H1 (cell line): ENCODE data around the gene COL4A2. TPM values are rescaled to one million over a fixed set of nuclear protein-coding genes. Genes with fewer than 3 reads are reported as not detected.
A peak's percentile ranks its signal among the peaks of the same experiment; 100 is the strongest.

Source experiments
- CTCF ChIA-PET: fragments of 300-600 bp; sonication (Branson Sonifier 250); formaldehyde crosslinking; loops from one replicate; lab custom pipeline; 2021; ENCODE audit not compliant: partially characterized antibody; lab: Charles Lee
- POLR2A ChIA-PET: fragments of 300-600 bp; sonication (Branson Sonifier 250); formaldehyde crosslinking; loops from one replicate; lab custom pipeline; 2021; ENCODE audit warnings: inconsistent platforms; ENCODE audit not compliant: partially characterized antibody; lab: Charles Lee
- DNase-seq, 2 experiments: peaks; one replicate each; pipeline versions ENCODE4 v3.0.0 to v3.0.0-alpha.2; 2010 to 2022; ENCODE audit warnings: low spot score in 2 of 2, low read depth in 1 of 2, mixed read lengths in 1 of 2
- FAIRE-seq: peaks from 2 replicates; lab custom pipeline; 2011; peaks lifted over from hg19 to GRCh38; lab: Jason Lieb, UNC
- H2AFZ ChIP-seq: 2 replicates; pipeline ENCODE4 v1.8.1; 2012; ENCODE audit warnings: low read length, inconsistent platforms
- H2AK5ac ChIP-seq: 2 replicates; pipeline ENCODE4 v1.6.1; 2013; ENCODE audit warnings: low read depth, low read length
- H2BK120ac ChIP-seq: replicated peaks from 2 replicates; pipeline ENCODE3; 2013; ENCODE audit warnings: low read depth, low read length, inconsistent platforms
- H2BK12ac ChIP-seq: 2 replicates; pipeline ENCODE4 v1.6.1; 2013; ENCODE audit warnings: low read depth, low read length
- H2BK15ac ChIP-seq: 2 replicates; pipeline ENCODE4 v1.6.1; 2013; ENCODE audit warnings: low read length
- H2BK20ac ChIP-seq: 2 replicates; pipeline ENCODE4 v1.6.1; 2013; ENCODE audit warnings: low read length
- H2BK5ac ChIP-seq: 2 replicates; pipeline ENCODE4 v1.6.1; 2013; ENCODE audit warnings: low read depth, low read length
- H3K14ac ChIP-seq: 2 replicates; pipeline ENCODE4 v1.6.1; 2013; ENCODE audit warnings: inconsistent platforms; ENCODE audit not compliant: insufficient read length
- H3K18ac ChIP-seq: 2 replicates; pipeline ENCODE4 v1.6.1; 2013; ENCODE audit warnings: low read length; ENCODE audit errors: extremely low read depth
- H3K23ac ChIP-seq: 2 replicates; pipeline ENCODE4 v1.6.1; 2013; ENCODE audit warnings: inconsistent platforms; ENCODE audit not compliant: insufficient read length
- H3K23me2 ChIP-seq: 2 replicates; pipeline ENCODE4 v1.6.1; 2013; ENCODE audit warnings: low read depth, low read length
- H3K27ac ChIP-seq: 2 replicates; pipeline ENCODE4 v1.6.1; 2011; ENCODE audit warnings: low read depth, low read length, inconsistent platforms
- H3K27me3 ChIP-seq, 4 experiments: replicated peaks in 1 of 4; 1 replicate in 1 of 4; 2 replicates in 3 of 4; pipeline versions ENCODE4 v1.6.1 to v1.8.1; 2011 to 2013; ENCODE audit warnings: low read length in 3 of 4, mild to moderate bottlenecking in 3 of 4, inconsistent platforms in 2 of 4, mixed read lengths in 2 of 4, moderate library complexity in 1 of 4; ENCODE audit not compliant: control insufficient read depth in 3 of 4, insufficient read depth in 3 of 4; ENCODE audit errors: extremely low read depth in 1 of 4
- H3K36me3 ChIP-seq, 4 experiments: 2 replicates each; pipeline versions ENCODE4 v1.6.1 to v1.8.1; 2011 to 2013; ENCODE audit warnings: mild to moderate bottlenecking in 4 of 4, low read length in 3 of 4, moderate library complexity in 2 of 4, control low read depth in 1 of 4, inconsistent platforms in 1 of 4; ENCODE audit not compliant: insufficient read depth in 4 of 4, control insufficient read depth in 2 of 4
- H3K4ac ChIP-seq: replicated peaks from 2 replicates; pipeline ENCODE3; 2013; ENCODE audit warnings: low read length, low read depth, mixed read lengths, inconsistent platforms; ENCODE audit not compliant: insufficient read length
- H3K4me1 ChIP-seq, 4 experiments: replicated peaks in 1 of 4; 1 replicate in 1 of 4; 2 replicates in 3 of 4; pipeline versions ENCODE4 v1.6.1 to v1.8.1; 2011 to 2013; ENCODE audit warnings: low read length in 3 of 4, inconsistent platforms in 2 of 4, mixed read lengths in 1 of 4; ENCODE audit not compliant: insufficient read depth in 4 of 4, control insufficient read depth in 3 of 4
- H3K4me2 ChIP-seq, 2 experiments: 2 replicates each; pipeline versions ENCODE4 v1.6.1 to v1.8.1; 2011 to 2013; ENCODE audit warnings: low read depth in 2 of 2, low read length in 2 of 2, control low read depth in 1 of 2, inconsistent platforms in 1 of 2, mild to moderate bottlenecking in 1 of 2; ENCODE audit not compliant: insufficient read depth in 1 of 2
- H3K4me3 ChIP-seq, 4 experiments: fragments of 200-600, 300-600 bp in 1 of 4; sonication (generic), shearing (Covaris generic), sonication (Bioruptor Twin) in 1 of 4; 2 replicates each; pipeline versions ENCODE4 v1.5.1 to v1.8.1; 2011 to 2016; ENCODE audit warnings: low read length in 4 of 4, low read depth in 3 of 4, control low read depth in 2 of 4, inconsistent platforms in 2 of 4, mild to moderate bottlenecking in 2 of 4, mixed read lengths in 1 of 4, moderate library complexity in 1 of 4; ENCODE audit not compliant: insufficient read depth in 2 of 4; ENCODE audit errors: extremely low read depth in 1 of 4
- H3K56ac ChIP-seq: replicated peaks from 2 replicates; pipeline ENCODE3; 2013; ENCODE audit warnings: low read depth, mild to moderate bottlenecking, mixed read lengths, low read length, inconsistent platforms; ENCODE audit not compliant: insufficient read length
- H3K79me1 ChIP-seq: 2 replicates; pipeline ENCODE4 v1.6.1; 2013; ENCODE audit warnings: low read depth, low read length, control low read depth
- H3K79me2 ChIP-seq, 2 experiments: 2 replicates each; pipeline versions ENCODE4 v1.6.1 to v1.8.1; 2012 to 2013; ENCODE audit warnings: low read length in 2 of 2, mild to moderate bottlenecking in 2 of 2, inconsistent platforms in 1 of 2; ENCODE audit not compliant: insufficient read depth in 2 of 2, control insufficient read depth in 1 of 2
- H3K9ac ChIP-seq, 4 experiments: replicated peaks in 1 of 4; 1 replicate in 1 of 4; 2 replicates in 3 of 4; pipeline versions ENCODE4 v1.6.1 to v1.8.1; 2011 to 2013; ENCODE audit warnings: low read depth in 3 of 4, low read length in 3 of 4, control low read depth in 2 of 4, mild to moderate bottlenecking in 2 of 4, moderate library complexity in 2 of 4, inconsistent platforms in 1 of 4; ENCODE audit errors: extremely low read depth in 1 of 4
- H3K9me3 ChIP-seq, 2 experiments: 2 replicates each; pipeline versions ENCODE4 v1.6.1 to v1.8.1; 2012 to 2013; ENCODE audit warnings: mild to moderate bottlenecking in 2 of 2, moderate library complexity in 2 of 2, control low read depth in 1 of 2, inconsistent platforms in 1 of 2, low read depth in 1 of 2, low read length in 1 of 2, mixed read lengths in 1 of 2; ENCODE audit not compliant: insufficient read depth in 2 of 2
- H4K20me1 ChIP-seq, 2 experiments: replicated peaks in 1 of 2; 2 replicates each; pipeline versions ENCODE3 to v1.8.1; 2011 to 2013; ENCODE audit warnings: inconsistent platforms in 2 of 2, low read length in 2 of 2, mild to moderate bottlenecking in 1 of 2; ENCODE audit not compliant: insufficient read depth in 2 of 2, control insufficient read depth in 1 of 2
- H4K5ac ChIP-seq: 2 replicates; pipeline ENCODE4 v1.6.1; 2013; ENCODE audit warnings: low read length, low read depth, mixed read lengths, inconsistent platforms; ENCODE audit not compliant: insufficient read length
- H4K8ac ChIP-seq: 2 replicates; pipeline ENCODE4 v1.8.0; 2013; ENCODE audit warnings: mild to moderate bottlenecking, moderate library complexity, low read length, inconsistent platforms; ENCODE audit not compliant: insufficient read depth; ENCODE audit errors: extremely low read depth
- H4K91ac ChIP-seq: replicated peaks from 2 replicates; pipeline ENCODE3; 2013; ENCODE audit warnings: low read length, mixed read lengths, inconsistent platforms; ENCODE audit not compliant: insufficient read length
- CEBPB ChIP-seq: IDR thresholded peaks from 2 replicates; pipeline ENCODE4 v1.6.1; 2012; ENCODE audit warnings: low read depth, low read length
- HDAC2 ChIP-seq, 2 experiments: fragments of 300-600 bp in 1 of 2; sonication (generic) in 1 of 2; IDR thresholded peaks; 2 replicates each; pipeline ENCODE4 v1.6.1; 2011 to 2012; ENCODE audit warnings: low read depth in 2 of 2, low read length in 2 of 2, mild to moderate bottlenecking in 2 of 2, moderate library complexity in 2 of 2, borderline replicate concordance in 1 of 2, inconsistent platforms in 1 of 2
- NRF1 ChIP-seq: IDR thresholded peaks from 2 replicates; pipeline ENCODE4 v1.6.1; 2011; ENCODE audit warnings: mild to moderate bottlenecking, low read depth, low read length, improper control_type of control experiment
- POLR2AphosphoS5 ChIP-seq: IDR thresholded peaks from 2 replicates; pipeline ENCODE4 v1.6.1; 2011; ENCODE audit warnings: low read depth, low read length
- RAD21 ChIP-seq, 2 experiments: IDR thresholded peaks in 1 of 2; conservative IDR thresholded peaks in 1 of 2; 2 replicates each; pipeline ENCODE4 v1.6.1; 2011; ENCODE audit warnings: low read depth in 2 of 2, low read length in 2 of 2, improper control_type of control experiment in 1 of 2, inconsistent platforms in 1 of 2, mild to moderate bottlenecking in 1 of 2, moderate library complexity in 1 of 2
- SAP30 ChIP-seq: fragments of 300-600 bp; sonication (generic); IDR thresholded peaks from 2 replicates; pipeline ENCODE4 v1.7.1; 2012; ENCODE audit warnings: low read length, moderate library complexity, mild to moderate bottlenecking, inconsistent platforms; ENCODE audit not compliant: insufficient read depth, insufficient replicate concordance
- whole genome bisulfite sequencing, 2 experiments: shearing (Covaris generic) in 1 of 2; methylation state at CpG; one replicate each; pipeline versions ENCODE4 v1.1.6 to v1.1.7; 2013 to 2015; ENCODE audit warnings: low lambda C conversion rate in 2 of 2, mixed read lengths in 2 of 2, inconsistent platforms in 1 of 2, low coverage in 1 of 2, missing lambda C conversion rate in 1 of 2; ENCODE audit not compliant: insufficient replicate concordance in 2 of 2, insufficient coverage in 1 of 2, insufficient read length in 1 of 2; ENCODE audit errors: extremely low coverage in 1 of 2, missing lambda C conversion rate in 1 of 2; 5-methylcytosine and 5-hydroxymethylcytosine counted together
- polyA plus RNA-seq, 7 experiments: library from polyadenylated mRNA; depleted of rRNA in 3 of 7; stranded (reverse) in 5 of 7; unstranded in 2 of 7; fragments of >200 nt in 5 of 7; fragments of 200-250 nt in 2 of 7; gene quantifications; 1 replicate in 5 of 7; 2 replicates in 1 of 7; 4 replicates in 1 of 7; pipeline versions ENCODE4 v1.2.1 to v1.2.3, GENCODE V29; 2011 to 2013; ENCODE audit warnings: missing spikeins in 2 of 7, mixed read lengths in 2 of 7
- total RNA-seq: library from RNA; stranded (reverse); fragmentation: NEBNext Ultra II Directional; extraction: Animal tissue kit (Norgen Biotek cat#: 25700); gene quantifications from 2 replicates; pipeline ENCODE4 v1.2.1, GENCODE V29; 2021
- TF ChIP-seq, protein P1 (sequence below): IDR thresholded peaks from 2 replicates; pipeline ENCODE4 v1.6.1; 2012; ENCODE audit warnings: low read length, inconsistent platforms
- TF ChIP-seq, protein P2 (sequence below): IDR thresholded peaks from 2 replicates; pipeline ENCODE4 v1.6.1; 2011; ENCODE audit warnings: low read length, improper control_type of control experiment

COL4A2 gene
- total and polyA plus RNA-seq, 2 of the 8 experiments (the other 6 are each of a cell fraction or from before 2014, with no cell fraction given): 80.4 to 87.3 TPM

DNA sequence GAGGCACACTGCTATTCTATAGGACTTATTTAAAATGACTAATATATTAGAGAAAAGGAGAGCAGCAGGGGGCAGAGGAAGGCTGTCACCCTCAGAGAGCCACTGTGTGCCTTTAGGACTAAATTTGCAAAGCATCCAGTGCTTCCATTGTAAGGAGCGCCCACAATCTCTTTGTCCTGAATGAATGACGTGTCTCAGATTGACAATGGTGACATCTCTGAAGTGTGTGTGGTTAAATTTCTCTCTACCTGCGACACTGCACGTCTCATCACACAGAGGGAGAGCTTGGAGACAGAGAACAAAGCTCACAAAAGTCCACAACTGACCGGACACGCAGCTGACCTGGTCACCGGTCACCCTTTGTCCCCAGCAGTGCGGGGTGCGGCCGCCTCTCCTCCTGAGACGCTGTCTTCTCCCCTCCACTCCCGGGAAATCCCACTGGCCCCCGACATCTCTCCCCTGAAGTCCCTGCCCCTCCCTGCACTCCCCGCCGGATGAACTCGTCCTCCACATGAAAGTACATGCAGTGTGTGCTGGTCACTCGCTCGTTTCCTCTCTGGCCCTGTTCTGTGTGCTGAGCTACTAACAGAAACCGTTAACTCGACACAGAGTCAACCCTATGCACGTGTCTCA is 147.3 kb downstream of the COL4A2 start:
- Histone ChIP-seq H2AK5ac (no peak overlapping the region), H4K91ac (peak overlapping the region; percentile 57), H3K56ac (no peak overlapping the region), H3K27ac (no peak overlapping the region), H2BK20ac (0 out of 2 replicates have a peak overlapping the region, but pooled peaks have one; percentile 55), H3K36me3 (peaks cover 0 to 4% (median 2%) of the 10 kb centered on the region in 4 experiments; a peak in 3 of 8 replicates), H3K4me1 (peaks cover 0 to 5% (median 1%) of the 10 kb centered on the region in 4 experiments; a peak in 4 of 7 replicates), H2BK120ac (no peak overlapping the region), H2AFZ (no peak overlapping the region), H3K9ac (no peak overlapping the region), H4K5ac (no peak overlapping the region), H2BK5ac (peak overlapping the region; percentile 47; the same call in 1 of the 2 replicates), H2BK12ac (peak overlapping the region; percentile 77), H3K14ac (no peak overlapping the region), H3K23ac (no peak overlapping the region), H3K79me1 (no peaks in the 10 kb centered on the region), H3K18ac (0 out of 2 replicates have a peak overlapping the region, but pooled peaks have one; percentile 4), H3K9me3 (no peaks in the 10 kb centered on the region), H3K27me3 (no peaks in the 10 kb centered on the region), H2BK15ac (no peak overlapping the region; the same call in 1 of the 2 replicates), H3K4me2 (no peak overlapping the region), H4K20me1 (peaks cover 0 to 2% of the 10 kb centered on the region in 2 experiments), H4K8ac (no peak overlapping the region), H3K79me2 (no peaks in the 10 kb centered on the region), H3K4ac (no peak overlapping the region), H3K4me3 (no peak overlapping the region), H3K23me2 (no peaks in the 10 kb centered on the region)
- ChIA-PET POLR2A (interaction anchor here (1.6 kb wide), 1 partner anchor 11 kb away, joined by 4 read pairs; no protein-coding TSS in a partner anchor), CTCF (interaction anchor here (0.7 to 2.3 kb wide), 13 partner anchors 10 to 376 kb away, joined by 3 to 19 read pairs (median 5); no protein-coding TSS in a partner anchor)
- WGBS, 2 experiments: 84% methylated on average over 21 of the region's 21 CpGs; no CpG with 5 or more reads in 1 of the 2 experiments
- DNase-seq: no peak
- FAIRE-seq: no peak
- no peak for TF ChIP-seq CEBPB
- no peak for TF ChIP-seq HDAC2 (IDR thresholded peaks at IDR 0.05; ENCODE audit: borderline replicate concordance in 1 of 2, low read depth in 2 of 2, low read length in 2 of 2)
- TF ChIP-seq, protein P1, sequence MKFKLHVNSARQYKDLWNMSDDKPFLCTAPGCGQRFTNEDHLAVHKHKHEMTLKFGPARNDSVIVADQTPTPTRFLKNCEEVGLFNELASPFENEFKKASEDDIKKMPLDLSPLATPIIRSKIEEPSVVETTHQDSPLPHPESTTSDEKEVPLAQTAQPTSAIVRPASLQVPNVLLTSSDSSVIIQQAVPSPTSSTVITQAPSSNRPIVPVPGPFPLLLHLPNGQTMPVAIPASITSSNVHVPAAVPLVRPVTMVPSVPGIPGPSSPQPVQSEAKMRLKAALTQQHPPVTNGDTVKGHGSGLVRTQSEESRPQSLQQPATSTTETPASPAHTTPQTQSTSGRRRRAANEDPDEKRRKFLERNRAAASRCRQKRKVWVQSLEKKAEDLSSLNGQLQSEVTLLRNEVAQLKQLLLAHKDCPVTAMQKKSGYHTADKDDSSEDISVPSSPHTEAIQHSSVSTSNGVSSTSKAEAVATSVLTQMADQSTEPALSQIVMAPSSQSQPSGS: no peak
- no peak for TF ChIP-seq NRF1
- TF ChIP-seq POLR2AphosphoS5: no peak
- TF ChIP-seq, protein P2, sequence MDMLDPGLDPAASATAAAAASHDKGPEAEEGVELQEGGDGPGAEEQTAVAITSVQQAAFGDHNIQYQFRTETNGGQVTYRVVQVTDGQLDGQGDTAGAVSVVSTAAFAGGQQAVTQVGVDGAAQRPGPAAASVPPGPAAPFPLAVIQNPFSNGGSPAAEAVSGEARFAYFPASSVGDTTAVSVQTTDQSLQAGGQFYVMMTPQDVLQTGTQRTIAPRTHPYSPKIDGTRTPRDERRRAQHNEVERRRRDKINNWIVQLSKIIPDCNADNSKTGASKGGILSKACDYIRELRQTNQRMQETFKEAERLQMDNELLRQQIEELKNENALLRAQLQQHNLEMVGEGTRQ: no peak
- TF ChIP-seq SAP30: no peak
- TF ChIP-seq RAD21 (IDR thresholded peaks at IDR 0.05 in 1 of 2, conservative IDR thresholded peaks at IDR 0.05 in 1 of 2; ENCODE audit: low read depth in 2 of 2, low read length in 2 of 2): no peak
